Islet precursor cell (in vitro differentiated cells): ENCODE measurements around the gene TBKBP1.
A peak's percentile ranks its signal among the peaks of the same experiment; 100 is the strongest.

Source experiments
- DNase-seq: peaks from one replicate; pipeline ENCODE4 v3.0.0-alpha.2; 2018

TBKBP1 gene, protein sequence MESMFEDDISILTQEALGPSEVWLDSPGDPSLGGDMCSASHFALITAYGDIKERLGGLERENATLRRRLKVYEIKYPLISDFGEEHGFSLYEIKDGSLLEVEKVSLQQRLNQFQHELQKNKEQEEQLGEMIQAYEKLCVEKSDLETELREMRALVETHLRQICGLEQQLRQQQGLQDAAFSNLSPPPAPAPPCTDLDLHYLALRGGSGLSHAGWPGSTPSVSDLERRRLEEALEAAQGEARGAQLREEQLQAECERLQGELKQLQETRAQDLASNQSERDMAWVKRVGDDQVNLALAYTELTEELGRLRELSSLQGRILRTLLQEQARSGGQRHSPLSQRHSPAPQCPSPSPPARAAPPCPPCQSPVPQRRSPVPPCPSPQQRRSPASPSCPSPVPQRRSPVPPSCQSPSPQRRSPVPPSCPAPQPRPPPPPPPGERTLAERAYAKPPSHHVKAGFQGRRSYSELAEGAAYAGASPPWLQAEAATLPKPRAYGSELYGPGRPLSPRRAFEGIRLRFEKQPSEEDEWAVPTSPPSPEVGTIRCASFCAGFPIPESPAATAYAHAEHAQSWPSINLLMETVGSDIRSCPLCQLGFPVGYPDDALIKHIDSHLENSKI

DNA sequence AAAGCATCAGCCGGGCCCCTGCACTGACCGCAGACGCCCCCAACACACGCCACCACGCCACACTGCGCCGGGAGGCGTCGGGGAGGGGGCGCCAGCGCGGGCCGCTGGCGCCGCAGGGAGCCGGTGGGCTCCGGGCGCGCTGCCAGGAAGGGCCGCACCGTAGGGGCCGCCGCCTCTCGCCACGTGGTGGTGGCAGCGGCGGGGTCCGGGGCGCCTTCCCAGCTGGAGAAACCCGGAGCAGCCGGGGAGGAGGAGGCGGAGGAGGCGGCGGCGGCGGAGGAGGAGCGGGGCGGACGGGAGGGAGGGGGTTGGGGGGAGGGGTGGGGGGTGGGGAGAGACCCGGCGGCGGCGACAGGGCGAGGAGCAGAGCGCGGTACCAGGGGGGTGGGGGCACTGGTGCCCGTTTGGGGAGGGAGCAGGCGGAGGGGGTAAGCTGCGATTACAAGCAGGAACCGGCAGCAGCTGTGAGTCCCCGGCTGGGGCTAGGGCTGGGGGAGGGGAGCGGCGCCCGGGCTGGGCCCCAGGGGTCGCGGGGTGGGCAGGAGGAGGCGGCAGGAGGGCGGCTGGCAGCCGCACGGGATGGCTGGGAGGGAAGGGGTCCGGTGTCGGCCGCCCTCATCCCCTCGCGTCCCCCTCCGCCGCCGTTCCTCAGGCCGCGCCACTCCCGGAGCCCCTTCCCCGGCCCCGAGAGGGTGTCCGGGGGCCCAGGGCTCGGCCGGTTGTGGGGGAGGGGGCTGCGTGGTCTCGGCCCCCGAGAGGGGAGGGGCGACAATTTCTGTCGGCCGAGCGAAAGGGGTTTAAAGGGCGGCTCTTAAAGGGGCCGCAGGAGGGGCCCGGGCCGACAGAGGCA lies at the start of gene TBKBP1:
Gene TBKBP1 (plus strand): TSS at position 431 of the 850 bp plus-strand sequence. CDS start 1,952 bp downstream, outside the sequence.
- peak; percentile 93 for DNase-seq

DNA sequence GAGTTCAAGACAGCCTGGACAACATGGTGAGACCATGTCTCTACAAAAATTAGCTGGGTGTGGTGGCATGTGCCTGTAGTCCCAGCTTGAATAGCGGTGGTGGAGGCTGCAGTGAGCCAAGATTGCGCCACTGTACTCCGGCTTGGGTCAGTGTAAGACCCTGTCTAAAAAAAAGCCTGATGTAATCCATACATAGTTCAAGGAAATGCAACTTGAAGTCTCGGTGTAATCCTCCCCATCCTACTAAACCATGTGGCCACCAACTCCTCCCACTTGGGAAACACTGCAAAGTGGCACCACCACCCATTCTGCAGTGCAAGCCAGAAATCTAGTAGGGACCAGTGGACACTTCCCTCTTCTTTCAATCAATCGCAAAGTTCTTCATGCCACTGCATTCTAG lies 49.6 kb upstream of the TBKBP1 start:
- DNase-seq = no peak

DNA sequence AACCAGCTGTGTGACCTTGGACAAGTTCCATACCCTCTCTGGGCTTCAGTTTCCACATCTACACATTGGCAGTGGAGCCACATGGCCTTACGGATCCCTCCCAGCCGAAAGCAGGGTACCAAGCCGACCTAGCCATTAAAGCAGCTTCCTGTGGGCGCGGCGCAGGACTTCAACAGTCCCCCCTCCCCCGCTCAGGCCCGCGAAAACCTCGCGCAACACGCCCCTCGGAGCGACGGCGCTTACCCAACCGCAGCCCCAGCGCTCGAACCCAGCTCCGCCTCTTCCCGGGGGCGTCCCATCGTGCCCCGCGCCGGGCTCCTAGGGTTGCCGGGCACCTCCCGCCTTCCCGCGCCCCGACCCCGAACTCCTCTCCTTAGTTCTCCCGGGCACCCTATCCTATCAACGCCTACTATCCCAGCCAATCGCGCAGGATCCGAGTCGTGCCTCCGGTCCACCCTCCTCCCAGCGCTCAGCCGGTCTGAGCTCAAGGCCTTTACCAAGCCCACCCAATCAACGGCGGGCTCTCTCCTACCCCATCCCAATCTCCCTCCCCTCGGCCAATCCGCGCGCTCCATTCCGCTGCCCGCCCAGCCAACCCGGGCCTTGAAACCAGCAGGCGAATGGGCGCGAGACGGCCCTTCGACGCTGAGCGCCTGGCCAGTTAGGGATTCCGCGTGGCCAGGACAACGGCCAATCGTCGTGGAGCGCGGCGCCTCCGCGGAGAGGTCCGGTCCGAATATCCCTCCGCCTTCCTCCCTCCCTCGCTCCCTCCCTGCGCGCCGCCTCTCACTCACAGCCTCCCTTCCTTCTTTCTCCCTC lies 44.6 kb upstream of the TBKBP1 start, which contains the start of gene KPNB1:
Gene KPNB1 (plus strand): TSS at position 767 of the 819 bp plus-strand sequence. CDS start 326 bp downstream, outside the sequence.
- DNase-seq = peak; percentile 100

DNA sequence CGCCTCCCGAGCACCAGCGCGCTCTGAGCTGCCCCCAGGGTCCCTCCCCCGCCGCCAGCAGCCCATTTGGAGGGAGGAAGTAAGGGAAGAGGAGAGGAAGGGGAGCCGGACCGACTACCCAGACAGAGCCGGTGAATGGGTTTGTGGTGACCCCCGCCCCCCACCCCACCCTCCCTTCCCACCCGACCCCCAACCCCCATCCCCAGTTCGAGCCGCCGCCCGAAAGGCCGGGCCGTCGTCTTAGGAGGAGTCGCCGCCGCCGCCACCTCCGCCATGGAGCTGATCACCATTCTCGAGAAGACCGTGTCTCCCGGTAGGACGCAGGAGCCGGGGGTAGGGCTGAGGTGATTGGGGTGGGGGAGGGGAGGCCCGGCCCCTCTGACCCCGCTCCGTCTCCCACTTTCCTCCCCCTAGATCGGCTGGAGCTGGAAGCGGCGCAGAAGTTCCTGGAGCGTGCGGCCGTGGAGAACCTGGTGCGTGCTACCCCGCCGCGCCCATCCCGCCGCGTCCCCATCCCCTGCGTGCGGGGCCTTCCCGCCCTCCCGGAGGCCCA lies 43.9 kb upstream of the TBKBP1 start:
- no peak for DNase-seq

DNA sequence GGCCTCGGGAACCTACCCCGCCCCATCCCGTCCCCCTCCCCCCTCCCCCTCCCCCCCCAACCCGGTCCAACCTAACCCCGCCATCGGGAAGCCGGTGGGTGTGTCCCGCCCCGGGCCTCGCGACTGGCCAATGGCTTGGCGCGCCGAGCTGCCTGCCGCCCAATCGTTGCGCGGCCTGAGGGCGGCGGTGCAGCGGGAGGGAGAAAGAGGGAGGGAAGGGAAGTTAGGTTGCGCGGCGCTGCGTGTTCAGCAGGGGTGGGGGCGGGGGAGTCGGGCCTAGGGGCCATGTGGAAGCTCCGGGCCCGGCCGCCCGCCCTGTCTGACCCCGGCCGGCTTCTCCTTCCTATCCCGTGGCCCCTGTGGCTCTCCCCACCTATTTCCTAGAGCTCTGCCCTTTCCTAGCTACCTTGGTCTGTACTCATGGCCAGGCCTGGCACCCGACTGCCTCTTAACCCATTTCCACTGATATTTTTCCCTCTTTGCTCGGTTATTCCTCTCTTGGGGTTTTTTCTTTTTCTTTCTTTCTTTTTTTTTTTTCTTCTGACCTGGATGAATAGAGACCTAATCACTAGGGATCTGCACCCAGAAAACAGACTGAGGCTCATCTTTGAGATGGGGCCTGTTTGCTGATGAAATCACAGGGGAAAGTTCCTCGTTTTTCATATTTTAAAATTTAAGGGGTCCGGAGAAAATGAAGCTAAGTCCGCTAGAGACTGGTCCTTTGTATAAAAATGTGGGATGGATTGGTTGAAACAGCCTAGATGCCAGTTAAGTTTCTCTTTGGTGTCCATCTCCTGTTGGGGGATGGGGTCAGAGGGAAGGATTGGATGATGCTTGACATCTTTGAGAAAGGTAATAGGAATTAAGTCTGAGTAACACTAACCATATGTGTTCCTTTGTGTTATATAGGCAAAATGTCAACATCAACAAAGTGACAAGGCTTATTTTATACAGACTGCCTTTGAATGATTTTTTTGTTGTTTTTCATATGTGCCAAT lies 43.1 kb upstream of the TBKBP1 start:
- peak; percentile 100 for DNase-seq

DNA sequence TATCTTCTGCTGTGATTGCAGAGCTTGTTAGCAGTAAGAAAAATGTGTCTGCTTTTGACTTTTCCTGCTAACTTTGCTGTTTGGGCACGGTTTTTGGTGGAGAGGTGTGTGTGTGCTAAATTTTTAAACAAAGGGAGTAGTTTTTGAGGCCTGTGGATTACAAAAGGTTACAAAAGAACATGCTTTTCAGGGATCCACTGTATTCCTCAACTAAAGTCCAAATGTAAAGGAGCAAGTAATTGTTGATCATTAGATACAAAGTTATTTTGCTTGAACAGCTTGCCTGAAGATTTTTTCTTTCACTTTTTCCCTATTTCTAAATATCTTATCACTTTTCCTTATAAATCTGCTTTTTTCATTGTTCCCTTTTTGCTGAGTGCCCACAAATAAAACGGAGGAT lies 42.3 kb upstream of the TBKBP1 start:
- no peak for DNase-seq

DNA sequence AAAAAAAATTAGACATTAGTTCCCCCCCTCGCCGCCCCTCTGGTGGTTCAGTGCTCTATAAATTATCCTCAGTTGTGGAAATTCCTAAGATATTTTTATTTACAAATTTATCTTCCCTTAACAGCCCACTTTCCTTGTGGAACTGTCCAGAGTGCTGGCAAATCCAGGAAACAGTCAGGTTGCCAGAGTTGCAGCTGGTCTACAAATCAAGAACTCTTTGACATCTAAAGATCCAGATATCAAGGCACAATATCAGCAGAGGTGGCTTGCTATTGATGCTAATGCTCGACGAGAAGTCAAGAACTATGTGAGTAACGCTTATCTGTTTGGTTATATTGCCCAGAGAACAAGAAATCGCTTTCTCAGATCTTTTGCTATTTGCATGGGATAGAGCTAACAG lies 41.4 kb upstream of the TBKBP1 start:
- no peak for DNase-seq

DNA sequence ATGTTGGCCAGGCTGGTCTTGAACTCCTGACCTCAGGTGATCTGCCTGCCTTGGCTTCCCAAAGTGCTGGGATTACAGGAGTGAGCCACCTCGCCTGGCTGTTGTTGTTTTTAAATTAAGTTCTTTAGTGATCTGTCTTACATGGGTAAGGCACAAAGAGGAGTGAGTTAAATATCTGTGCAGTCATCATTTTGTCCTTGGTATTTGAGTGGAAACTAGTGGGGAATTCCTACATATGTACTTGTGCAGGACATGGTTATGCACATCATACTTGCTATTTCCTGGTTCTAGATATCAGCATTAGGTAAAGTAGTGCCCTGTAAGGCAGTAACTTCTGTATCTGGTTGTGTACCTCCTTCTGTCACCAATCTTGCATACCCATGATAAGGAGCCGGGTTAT lies 40.5 kb upstream of the TBKBP1 start:
- no peak for DNase-seq

DNA sequence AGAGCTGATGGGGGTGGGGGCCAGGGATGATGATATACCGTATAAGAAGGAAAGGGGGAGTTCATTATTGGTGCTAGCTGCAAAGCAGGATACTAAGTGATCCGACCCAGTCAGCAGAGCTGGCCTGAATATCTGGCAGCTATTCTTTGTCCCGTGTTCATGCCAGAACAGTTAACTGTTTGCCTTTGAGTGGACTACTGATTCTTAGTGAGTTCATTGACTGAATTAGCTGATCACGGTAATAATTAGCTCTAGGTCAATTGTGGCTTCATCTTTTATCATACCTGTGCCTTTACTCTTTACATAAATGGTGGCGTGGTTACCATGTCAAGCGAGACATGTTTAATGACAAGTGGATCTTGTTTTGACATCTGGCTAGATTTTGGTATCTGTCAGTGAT lies 39.0 kb upstream of the TBKBP1 start:
- DNase-seq = no peak

DNA sequence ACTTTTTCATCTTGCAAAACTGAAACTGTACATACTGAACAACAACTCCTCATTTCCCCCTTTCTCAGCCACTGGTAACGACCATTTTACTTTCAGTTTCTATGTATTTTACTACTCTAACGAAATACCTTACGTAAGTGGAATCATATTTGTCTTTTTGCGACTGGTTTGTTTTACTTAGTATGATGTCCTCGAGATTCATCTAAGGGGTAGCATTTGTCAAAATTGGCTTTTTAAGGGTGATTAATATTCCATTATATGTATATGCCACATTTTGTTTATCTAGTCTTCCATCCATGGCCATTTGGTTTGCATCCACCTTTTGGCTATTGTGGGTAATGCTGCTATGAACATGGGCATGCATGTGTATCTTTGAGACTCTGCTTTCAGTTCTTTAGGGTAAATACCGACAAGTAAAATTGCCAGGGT lies 33.9 kb upstream of the TBKBP1 start:
- DNase-seq = no peak

DNA sequence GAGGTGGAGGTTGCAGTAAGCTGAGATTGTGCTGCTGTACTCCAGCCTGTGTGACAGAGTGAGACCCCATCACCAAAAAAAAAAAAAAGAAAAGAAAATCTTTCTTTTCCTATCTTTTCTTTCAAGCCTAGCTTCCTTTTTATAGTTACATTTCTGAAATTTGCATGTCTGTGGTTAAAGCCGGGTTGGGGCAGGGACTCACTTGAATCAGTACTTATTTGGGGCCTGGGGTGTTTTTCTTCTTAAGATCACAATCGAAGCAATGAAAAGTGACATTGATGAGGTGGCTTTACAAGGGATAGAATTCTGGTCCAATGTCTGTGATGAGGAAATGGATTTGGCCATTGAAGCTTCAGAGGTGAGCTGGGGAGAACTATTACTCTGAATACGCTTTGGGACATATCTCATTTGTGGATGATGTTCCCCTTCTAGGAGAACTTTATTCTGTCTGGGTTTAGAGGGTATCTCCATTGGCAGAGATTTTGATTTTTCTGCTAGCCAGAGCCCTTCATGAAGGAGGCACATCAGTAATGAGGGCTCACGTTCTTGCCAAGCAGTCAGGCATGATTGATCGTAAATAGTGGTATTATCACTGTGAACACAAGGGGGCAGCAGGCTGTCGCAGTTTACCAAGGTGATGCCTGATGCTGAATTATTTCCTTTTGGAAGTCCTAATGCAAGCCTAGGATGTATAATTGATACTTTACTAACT lies 29.9 kb upstream of the TBKBP1 start:
- peak; percentile 86 for DNase-seq

DNA sequence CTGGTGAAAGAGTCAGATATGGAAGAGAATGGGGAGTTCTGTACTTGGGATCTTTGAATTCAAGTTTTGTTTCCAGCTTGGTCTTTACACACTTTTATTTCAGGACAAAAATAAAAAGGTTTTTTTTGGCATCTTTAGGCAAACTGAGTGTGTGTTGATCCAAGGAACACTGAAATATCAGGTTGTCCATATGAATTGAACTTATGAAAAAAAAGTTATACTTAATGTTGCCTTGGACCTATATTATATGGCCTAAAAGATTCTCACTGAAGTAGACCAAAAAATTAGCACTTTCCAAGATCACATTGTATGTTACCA lies 29.4 kb upstream of the TBKBP1 start:
- DNase-seq = no peak

DNA sequence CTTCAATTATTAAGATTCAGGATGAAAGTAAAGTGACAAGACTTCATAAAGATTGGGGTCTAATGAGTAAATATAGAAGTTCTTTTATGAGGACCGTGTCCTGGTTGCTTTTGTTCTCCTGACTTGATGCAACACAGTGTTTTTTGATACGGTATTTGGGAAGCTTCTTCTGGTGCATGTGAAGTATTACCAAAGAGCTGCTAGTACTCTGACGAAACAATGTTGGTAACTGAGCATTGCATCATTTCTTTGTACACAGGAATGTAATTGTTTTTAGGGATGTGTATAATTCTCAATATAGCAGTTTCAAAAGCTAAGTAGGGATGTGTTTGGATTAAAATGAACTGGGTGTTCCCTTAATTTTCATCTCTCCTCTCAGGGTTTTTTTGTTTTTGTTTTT lies 28.3 kb upstream of the TBKBP1 start:
- DNase-seq = no peak

DNA sequence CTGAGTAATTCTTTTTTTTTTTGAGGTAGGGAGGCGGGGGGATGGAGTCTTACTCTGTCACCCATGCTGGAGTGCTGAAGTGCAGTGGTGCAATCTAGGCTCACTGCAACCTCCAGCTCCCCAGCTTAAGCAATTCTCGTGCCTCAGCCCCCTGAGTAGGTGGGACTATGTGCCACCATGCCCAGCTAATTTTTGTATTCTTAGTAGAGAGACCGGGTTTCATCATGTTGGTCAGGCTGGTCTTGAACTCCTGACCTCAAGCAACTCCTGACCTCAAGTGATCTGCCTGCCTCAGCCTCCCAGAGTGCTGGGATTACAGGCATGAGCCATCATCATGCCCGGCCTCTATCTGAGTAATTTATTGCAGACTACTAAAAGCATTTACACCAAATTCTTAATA lies 24.9 kb upstream of the TBKBP1 start:
- no peak for DNase-seq

DNA sequence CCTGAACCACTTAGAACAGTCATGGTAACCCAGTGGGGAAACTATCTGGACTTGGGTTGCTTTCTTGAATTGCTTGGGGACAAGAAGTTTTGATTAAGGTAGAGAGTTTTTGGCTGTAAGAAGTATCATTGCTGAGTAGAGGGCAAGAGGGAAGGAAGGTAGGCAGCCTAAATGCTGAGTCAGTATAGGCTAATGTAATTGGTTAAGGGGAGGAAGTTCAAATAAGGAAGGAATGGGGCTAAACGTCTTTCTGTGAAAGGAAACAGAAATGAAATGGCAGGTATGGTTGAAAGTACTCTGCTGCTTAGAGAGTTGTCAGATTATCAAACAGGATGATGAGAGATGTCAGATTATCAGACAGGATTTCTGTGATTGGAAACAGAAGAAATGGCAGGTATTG lies 23.9 kb upstream of the TBKBP1 start:
- DNase-seq = no peak

DNA sequence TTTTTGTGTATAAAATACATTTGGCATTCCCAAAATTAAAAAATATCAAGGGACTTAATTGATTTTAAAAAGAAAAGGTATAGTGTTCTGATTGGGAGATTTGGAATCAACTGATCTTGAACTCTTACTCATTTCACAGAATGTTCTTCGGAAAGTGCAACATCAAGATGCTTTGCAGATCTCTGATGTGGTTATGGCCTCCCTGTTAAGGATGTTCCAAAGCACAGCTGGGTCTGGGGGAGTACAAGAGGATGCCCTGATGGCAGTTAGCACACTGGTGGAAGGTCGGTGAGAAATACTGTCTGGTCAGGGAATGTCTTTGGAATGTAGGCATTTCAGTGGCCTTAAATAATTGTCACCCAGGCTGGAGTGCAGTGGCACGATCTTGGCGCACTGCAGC lies 19.5 kb upstream of the TBKBP1 start:
- DNase-seq = no peak

DNA sequence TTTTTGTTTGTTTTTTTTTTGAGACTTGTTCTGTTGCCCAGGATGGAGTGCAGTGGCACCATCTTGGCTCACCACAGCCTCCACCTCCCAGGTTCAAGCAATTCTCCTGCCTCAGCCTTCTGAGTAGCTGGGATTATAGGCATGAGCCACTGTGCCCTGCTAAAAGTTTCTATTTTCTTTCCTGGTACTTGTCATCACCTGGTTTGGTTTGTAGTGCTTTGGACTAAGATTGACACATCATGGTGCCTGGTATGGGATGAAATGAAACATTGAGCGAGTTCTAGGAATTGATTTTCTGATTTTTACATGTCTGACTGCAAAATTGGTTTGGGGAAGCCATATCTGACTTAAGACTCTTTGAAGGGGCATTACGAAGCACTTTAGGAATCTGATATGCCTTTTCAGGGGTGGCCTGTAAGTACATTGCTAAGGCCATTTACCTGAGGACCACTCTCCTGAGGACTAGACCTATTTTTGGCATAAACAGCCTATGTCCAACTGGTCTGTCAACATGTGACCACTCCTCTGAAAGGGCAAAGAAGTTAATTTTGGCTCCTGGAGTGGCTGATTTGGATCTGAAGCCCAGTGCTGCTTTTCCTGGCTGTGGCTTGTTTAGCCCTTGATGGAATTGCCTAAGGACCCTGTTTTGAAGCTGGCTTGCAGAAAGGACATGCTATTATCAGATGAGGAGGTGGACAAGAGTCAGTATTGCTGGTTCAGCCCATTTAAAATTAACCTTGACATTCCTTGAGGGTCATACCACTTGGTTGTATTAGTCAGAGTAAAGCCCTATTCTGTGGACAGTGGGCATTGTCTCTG lies 18.4 kb upstream of the TBKBP1 start:
- DNase-seq = no peak

DNA sequence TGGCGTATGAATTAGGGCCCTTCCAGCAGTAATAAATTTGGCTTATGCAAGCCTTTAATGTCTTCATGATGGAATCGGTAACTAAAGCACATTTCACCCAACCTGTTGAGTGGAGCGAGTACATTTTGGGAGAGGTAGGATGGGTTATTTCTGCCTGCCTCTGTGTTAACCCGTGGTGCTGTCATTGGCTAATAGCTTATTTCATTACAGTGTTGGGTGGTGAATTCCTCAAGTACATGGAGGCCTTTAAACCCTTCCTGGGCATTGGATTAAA lies 17.8 kb upstream of the TBKBP1 start:
- no peak for DNase-seq

DNA sequence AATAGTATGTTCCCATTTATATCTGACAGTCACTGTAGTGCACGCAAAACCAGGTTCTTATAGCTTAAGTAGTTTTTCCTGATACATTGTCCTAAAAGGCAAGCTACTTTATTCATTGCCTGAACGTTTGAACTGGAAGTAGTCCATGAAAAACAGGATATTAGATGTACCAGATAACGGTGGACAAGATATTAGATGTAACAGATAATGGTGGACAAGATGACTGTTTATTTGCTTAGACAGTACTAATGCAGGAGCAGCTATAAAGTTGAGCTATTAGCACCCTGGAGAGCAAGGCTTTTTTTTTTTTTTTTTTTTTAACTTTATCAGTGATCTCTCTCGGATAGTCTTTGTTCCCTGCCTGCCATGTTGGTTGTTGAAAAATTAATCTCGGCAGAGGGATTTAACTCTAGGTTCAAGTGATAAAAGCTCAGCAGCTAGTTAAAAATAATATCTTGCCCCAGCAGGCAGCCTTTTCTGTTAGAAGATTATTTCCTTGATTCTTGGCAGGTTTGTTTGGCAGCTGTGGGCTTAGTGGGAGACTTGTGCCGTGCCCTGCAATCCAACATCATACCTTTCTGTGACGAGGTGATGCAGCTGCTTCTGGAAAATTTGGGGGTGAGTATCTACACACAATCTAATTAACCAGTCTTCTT lies 17.3 kb upstream of the TBKBP1 start:
- no peak for DNase-seq
